Endothelial cell of hepatic sinusoid (primary cell): ENCODE results near the gene SUMF1.

ENCODE experiments used
- in situ Hi-C: cut with HindIII; loops from 2 replicates; pipeline ENCODE4 v1.10.0; 2017; ENCODE audit warnings: low sequenced_read_pairs

The SUMF1 gene

GRCh38 chr3:4395448-4395847 lies 71.6 kb downstream of the SUMF1 start:
- in situ Hi-C loops = loop anchor here (5.0 kb wide), 1 partner anchor 97 kb away; the partner anchor contains the start of gene ITPR1

GRCh38 chr3:4394567-4394966 lies 72.5 kb downstream of the SUMF1 start:
- in situ Hi-C loops = no loop called here

- in situ Hi-C loops = no loop called here
Measured at GRCh38 chr3:4394048-4394447, 73.0 kb downstream of the SUMF1 start.

- in situ Hi-C loops = no loop called here
Measured at GRCh38 chr3:4392992-4393391, 74.1 kb downstream of the SUMF1 start.

GRCh38 chr3:4387210-4388204 lies 79.6 kb downstream of the SUMF1 start:
- in situ Hi-C loops = no loop called here

- in situ Hi-C loops = no loop called here
Measured at GRCh38 chr3:4385201-4385600, 81.9 kb downstream of the SUMF1 start.

GRCh38 chr3:4380013-4380412 lies 87.1 kb downstream of the SUMF1 start:
- in situ Hi-C loops = no loop called here

- in situ Hi-C loops = no loop called here
Measured at GRCh38 chr3:4376499-4376898, 90.6 kb downstream of the SUMF1 start.

- in situ Hi-C loops = no loop called here
Measured at GRCh38 chr3:4375911-4376310, 91.2 kb downstream of the SUMF1 start.

- in situ Hi-C loops = no loop called here
Measured at GRCh38 chr3:4373669-4374068, 93.4 kb downstream of the SUMF1 start.

- in situ Hi-C loops = no loop called here
Measured at GRCh38 chr3:4362523-4362922, 104.5 kb downstream of the SUMF1 start.

GRCh38 chr3:4360817-4361216 lies 106.3 kb downstream of the SUMF1 start:
- in situ Hi-C loops = no loop called here

- in situ Hi-C loops = no loop called here
Measured at GRCh38 chr3:4359805-4360502, 107.1 kb downstream of the SUMF1 start.

- in situ Hi-C loops = no loop called here
Measured at GRCh38 chr3:4358273-4358672, 108.8 kb downstream of the SUMF1 start.

GRCh38 chr3:4356546-4357410 lies 110.3 kb downstream of the SUMF1 start:
- in situ Hi-C loops = no loop called here

- in situ Hi-C loops = no loop called here
Measured at GRCh38 chr3:4356220-4356540, 110.9 kb downstream of the SUMF1 start.

- in situ Hi-C loops = no loop called here
Measured at GRCh38 chr3:4355401-4356219, 111.5 kb downstream of the SUMF1 start.

GRCh38 chr3:4351872-4352271 lies 115.2 kb downstream of the SUMF1 start:
- in situ Hi-C loops = no loop called here

GRCh38 chr3:4351164-4351855 lies 115.8 kb downstream of the SUMF1 start:
- in situ Hi-C loops = no loop called here

GRCh38 chr3:4350789-4351163 lies 116.3 kb downstream of the SUMF1 start:
- in situ Hi-C loops = no loop called here
